ENCODE data around the gene APIP.

APIP gene

DNA sequence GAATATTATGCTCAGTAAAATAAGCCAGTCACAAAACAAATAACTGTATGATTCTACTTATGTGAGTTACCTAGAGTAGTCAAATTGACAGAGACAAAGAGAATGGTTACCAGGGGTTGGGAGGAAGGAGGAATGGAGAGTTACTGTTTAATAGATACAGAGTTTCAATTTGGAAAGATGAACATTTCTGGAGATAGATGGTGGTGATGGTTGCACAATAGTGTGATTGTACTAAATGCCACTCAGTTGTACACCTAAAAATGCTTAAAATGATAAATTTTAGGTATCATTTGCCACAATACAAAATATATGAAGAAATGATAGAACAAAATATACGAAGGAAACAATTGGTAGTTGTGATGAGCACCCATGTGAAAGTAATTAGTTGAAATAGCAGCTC, 43.6 kb upstream of the APIP start:
- no peaks in the 10 kb centered on the region for H3K36me3 ChIP-seq (ENCODE audit: control insufficient read depth, insufficient read depth, low read length)

DNA sequence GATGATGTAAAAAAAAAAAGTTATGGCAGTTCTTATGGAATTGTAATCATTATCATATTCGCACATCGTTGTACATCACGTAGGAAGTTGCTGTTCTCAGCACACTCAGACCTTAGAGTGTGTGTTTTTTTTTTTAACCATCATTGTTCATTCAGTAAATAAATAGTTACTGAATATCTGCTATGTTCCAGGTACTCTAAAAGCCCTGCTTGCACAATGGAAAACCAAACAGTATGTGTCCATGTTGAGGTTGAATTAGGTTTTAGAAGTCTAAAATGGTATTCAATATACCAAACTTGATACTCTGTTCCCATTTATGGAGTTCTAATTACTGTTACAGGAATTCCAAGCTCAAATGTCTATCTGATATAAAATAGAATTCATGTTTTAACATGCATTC, 41.4 kb upstream of the APIP start:
- H3K27me3 ChIP-seq (replicated peaks; ENCODE audit: control insufficient read depth, insufficient read depth, low read length), result no peaks in the 10 kb centered on the region

More for the DNA sequence above, 43.6 kb upstream of the APIP start:
- Histone ChIP-seq H3K4me3 (replicated peaks; ENCODE audit: low read depth, low read length) (no peak overlapping the region), H3K27me3 (replicated peaks; ENCODE audit: control insufficient read depth, insufficient read depth, low read length) (no peaks in the 10 kb centered on the region)
- TF ChIP-seq, protein P1, sequence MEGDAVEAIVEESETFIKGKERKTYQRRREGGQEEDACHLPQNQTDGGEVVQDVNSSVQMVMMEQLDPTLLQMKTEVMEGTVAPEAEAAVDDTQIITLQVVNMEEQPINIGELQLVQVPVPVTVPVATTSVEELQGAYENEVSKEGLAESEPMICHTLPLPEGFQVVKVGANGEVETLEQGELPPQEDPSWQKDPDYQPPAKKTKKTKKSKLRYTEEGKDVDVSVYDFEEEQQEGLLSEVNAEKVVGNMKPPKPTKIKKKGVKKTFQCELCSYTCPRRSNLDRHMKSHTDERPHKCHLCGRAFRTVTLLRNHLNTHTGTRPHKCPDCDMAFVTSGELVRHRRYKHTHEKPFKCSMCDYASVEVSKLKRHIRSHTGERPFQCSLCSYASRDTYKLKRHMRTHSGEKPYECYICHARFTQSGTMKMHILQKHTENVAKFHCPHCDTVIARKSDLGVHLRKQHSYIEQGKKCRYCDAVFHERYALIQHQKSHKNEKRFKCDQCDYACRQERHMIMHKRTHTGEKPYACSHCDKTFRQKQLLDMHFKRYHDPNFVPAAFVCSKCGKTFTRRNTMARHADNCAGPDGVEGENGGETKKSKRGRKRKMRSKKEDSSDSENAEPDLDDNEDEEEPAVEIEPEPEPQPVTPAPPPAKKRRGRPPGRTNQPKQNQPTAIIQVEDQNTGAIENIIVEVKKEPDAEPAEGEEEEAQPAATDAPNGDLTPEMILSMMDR (IDR thresholded peaks at IDR 0.05; ENCODE audit: insufficient read depth, low read length, poor library complexity, severe bottlenecking), result no peak
- DNase-seq (ENCODE audit: extremely low read depth, insufficient read length), result no peak

DNA sequence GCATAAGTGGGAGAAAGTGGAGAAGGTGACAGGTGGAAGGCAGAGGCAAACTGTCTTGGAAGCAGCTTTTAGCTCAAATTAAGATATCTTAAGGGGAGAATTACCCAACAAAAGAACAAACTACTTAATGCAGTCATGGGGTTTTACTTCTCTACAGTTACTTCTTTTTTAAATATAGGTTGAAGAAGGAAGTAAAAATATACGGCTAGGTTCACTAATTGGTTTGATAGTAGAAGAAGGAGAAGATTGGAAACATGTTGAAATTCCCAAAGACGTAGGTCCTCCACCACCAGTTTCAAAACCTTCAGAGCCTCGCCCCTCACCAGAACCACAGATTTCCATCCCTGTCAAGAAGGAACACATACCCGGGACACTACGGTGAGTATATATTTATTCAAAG, 41.0 kb upstream of the APIP start:
- DNase-seq (ENCODE audit: extremely low read depth, insufficient read length), result no peak
- TF ChIP-seq, protein P1 (IDR thresholded peaks at IDR 0.05; ENCODE audit: insufficient read depth, low read length, poor library complexity, severe bottlenecking), result no peak
- H3K36me3 ChIP-seq (ENCODE audit: control insufficient read depth, insufficient read depth, low read length), result no peaks in the 10 kb centered on the region

More for the DNA sequence above, 41.4 kb upstream of the APIP start:
- H3K36me3 ChIP-seq (ENCODE audit: control insufficient read depth, insufficient read depth, low read length), result no peaks in the 10 kb centered on the region
- DNase-seq (ENCODE audit: extremely low read depth, insufficient read length), result no peak
- TF ChIP-seq, protein P1 (IDR thresholded peaks at IDR 0.05; ENCODE audit: insufficient read depth, low read length, poor library complexity, severe bottlenecking), result no peak
- no peak overlapping the region for H3K4me3 ChIP-seq (replicated peaks; ENCODE audit: low read depth, low read length)

DNA sequence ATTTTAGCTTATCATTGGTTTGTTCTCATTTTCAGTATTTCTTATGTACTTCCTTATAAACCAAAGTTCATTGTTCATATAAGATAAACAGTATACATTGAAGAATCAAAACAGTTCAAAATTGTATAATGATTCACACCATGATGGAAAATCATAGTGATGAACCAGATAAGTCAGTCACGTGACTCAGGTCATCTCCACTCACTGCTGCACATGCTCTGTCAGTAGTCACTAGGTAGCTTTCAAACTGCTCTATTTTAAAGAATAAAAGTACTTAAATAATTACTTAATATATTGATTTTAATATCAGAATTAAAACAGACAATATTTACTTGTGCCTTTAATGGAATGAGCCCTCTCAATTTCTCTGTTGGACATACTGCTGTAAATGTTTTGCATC, 37.8 kb upstream of the APIP start:
- TF ChIP-seq, protein P1 (IDR thresholded peaks at IDR 0.05; ENCODE audit: insufficient read depth, low read length, poor library complexity, severe bottlenecking), result no peak
- no peaks in the 10 kb centered on the region for H3K27me3 ChIP-seq (replicated peaks; ENCODE audit: control insufficient read depth, insufficient read depth, low read length)
- no peaks in the 10 kb centered on the region for H3K36me3 ChIP-seq (ENCODE audit: control insufficient read depth, insufficient read depth, low read length)
- no peak for DNase-seq (ENCODE audit: extremely low read depth, insufficient read length)
- no peak overlapping the region for H3K4me3 ChIP-seq (replicated peaks; ENCODE audit: low read depth, low read length)

More for the DNA sequence above, 41.0 kb upstream of the APIP start:
- Histone ChIP-seq H3K27me3 (replicated peaks; ENCODE audit: control insufficient read depth, insufficient read depth, low read length) (no peaks in the 10 kb centered on the region), H3K4me3 (replicated peaks; ENCODE audit: low read depth, low read length) (no peak overlapping the region)

DNA sequence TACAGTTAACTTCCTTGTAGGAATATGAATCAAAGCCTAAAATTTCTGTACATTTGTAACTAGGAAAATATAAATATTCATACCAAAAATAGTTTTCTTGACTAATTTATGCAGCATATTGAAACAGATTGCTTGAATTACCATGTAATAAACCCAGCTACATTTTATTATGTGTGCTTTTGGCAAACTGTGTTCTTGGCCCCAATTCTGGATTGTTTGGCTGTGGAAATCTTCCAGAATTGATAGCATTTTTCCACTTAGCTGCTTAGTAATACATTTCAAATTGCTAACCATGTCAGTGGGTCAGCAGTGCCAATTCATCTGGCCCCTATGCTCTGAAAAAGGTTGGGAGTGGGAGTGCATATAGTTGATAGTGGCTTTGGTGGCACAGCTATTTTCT, 32.5 kb upstream of the APIP start:
- no peaks in the 10 kb centered on the region for H3K27me3 ChIP-seq (replicated peaks; ENCODE audit: control insufficient read depth, insufficient read depth, low read length)
- no peaks in the 10 kb centered on the region for H3K36me3 ChIP-seq (ENCODE audit: control insufficient read depth, insufficient read depth, low read length)
- DNase-seq (ENCODE audit: extremely low read depth, insufficient read length), result no peak
- TF ChIP-seq, protein P1 (IDR thresholded peaks at IDR 0.05; ENCODE audit: insufficient read depth, low read length, poor library complexity, severe bottlenecking), result no peak
- H3K4me3 ChIP-seq (replicated peaks; ENCODE audit: low read depth, low read length), result no peak overlapping the region

DNA sequence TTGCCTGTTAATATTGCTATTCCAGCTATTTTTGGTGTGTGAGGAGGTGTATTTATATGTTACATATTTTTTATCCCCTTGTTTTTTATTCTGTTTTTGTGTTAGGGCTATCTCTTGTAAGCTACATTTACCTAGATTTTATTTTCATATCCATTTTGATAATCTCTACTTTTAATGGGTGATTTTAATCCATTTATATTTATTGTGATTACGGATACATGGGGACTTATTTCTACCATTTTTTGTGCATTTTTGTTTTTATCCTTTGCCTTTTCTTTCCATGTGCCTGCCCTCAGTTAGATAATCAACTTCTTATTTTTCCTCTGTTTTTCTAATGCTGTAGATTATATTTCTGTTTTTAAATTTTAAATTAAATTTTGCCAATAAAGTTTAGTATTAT, 28.5 kb upstream of the APIP start:
- TF ChIP-seq, protein P1 (IDR thresholded peaks at IDR 0.05; ENCODE audit: insufficient read depth, low read length, poor library complexity, severe bottlenecking), result no peak
- Histone ChIP-seq H3K36me3 (ENCODE audit: control insufficient read depth, insufficient read depth, low read length) (peaks cover 1% of the 10 kb centered on the region), H3K4me3 (replicated peaks; ENCODE audit: low read depth, low read length) (no peak overlapping the region), H3K27me3 (replicated peaks; ENCODE audit: control insufficient read depth, insufficient read depth, low read length) (no peaks in the 10 kb centered on the region)
- no peak for DNase-seq (ENCODE audit: extremely low read depth, insufficient read length)

All from GM06990 (cell line).